ENCODE results near the gene NCEH1.

DNA sequence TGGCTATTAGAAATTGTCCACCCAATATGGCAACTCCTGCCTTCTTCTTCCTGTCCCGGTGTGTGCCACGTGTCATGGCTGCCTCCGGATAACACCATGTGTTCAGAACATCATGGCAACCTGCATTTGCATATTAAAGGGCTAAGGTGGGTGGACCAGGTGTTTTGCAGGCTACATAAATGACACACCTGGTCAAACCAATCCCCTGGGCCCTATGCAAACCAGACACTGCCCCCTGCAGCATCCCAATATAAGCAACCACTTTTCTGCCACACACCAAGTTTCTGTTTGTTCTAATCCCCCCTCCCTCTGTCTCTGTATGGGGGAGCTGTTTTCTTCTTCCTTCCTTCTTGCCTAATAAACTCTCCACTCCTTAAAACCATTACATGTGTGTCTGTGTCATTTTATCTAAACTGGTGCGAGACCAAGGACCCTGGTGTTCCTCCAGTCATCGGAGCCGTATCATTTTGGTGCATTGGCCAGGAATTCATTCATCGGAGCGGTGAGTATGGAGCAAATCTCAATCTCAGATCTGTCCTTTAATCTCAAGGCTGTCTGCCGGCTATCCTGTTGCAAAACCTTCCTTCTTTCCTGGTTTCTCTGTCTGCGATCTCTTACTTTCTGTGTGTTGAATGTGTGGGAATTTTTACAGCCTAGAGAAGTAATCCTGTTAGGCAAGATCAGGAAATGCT, 44.5 kb downstream of the NCEH1 start:
- no peak for TF ChIP-seq YY1 (IDR thresholded peaks at IDR 0.05; ENCODE audit: insufficient read depth, insufficient read length)
- no peak for TF ChIP-seq SUZ12 (IDR thresholded peaks at IDR 0.05; ENCODE audit: extremely low read depth, insufficient read depth, insufficient read length)

All from NT2/D1 (cell line).